ENCODE results near the gene DLGAP1. TPM values are rescaled to one million over a fixed set of nuclear protein-coding genes. Genes with fewer than 3 reads are reported as not detected.

DLGAP1 gene
- total RNA-seq, 2 experiments from 2014 or later, result 0.31 to 0.36 TPM

DNA sequence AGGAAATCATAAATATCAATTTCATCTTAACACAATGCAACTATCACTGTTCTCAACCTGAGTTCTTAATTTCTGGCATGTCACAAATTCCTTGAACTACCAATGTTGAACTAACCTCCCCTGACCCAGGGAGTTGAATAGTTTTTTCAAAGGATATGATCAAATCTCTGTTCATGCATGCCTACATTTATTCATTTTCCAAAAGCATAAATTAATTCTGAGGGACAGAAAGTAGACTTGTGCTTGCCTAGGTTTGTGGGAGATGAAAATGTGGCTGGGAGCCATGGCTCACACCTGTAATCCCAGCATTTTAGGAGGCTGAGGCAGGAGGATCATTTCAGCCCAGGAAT is 829.4 kb downstream of the DLGAP1 start:
- TF ChIP-seq, protein P1, sequence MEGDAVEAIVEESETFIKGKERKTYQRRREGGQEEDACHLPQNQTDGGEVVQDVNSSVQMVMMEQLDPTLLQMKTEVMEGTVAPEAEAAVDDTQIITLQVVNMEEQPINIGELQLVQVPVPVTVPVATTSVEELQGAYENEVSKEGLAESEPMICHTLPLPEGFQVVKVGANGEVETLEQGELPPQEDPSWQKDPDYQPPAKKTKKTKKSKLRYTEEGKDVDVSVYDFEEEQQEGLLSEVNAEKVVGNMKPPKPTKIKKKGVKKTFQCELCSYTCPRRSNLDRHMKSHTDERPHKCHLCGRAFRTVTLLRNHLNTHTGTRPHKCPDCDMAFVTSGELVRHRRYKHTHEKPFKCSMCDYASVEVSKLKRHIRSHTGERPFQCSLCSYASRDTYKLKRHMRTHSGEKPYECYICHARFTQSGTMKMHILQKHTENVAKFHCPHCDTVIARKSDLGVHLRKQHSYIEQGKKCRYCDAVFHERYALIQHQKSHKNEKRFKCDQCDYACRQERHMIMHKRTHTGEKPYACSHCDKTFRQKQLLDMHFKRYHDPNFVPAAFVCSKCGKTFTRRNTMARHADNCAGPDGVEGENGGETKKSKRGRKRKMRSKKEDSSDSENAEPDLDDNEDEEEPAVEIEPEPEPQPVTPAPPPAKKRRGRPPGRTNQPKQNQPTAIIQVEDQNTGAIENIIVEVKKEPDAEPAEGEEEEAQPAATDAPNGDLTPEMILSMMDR (IDR thresholded peaks at IDR 0.05), result no peak
- peaks cover 18% of the 10 kb centered on the region for H3K4me1 ChIP-seq (ENCODE audit: insufficient read depth, low read length)
- Mint-ChIP-seq H3K27me3 (no peaks in the 10 kb centered on the region), H3K27ac (no peak overlapping the region), H3K4me1 (ENCODE audit: low read depth) (peaks cover 13% of the 10 kb centered on the region), H3K36me3 (ENCODE audit: low read depth) (no peaks in the 10 kb centered on the region), H3K4me3 (no peak overlapping the region), H3K9me3 (no peaks in the 10 kb centered on the region)
- intact Hi-C loops (cut with DNase I, micrococcal nuclease), result no loop called here
- H3K36me3 ChIP-seq (ENCODE audit: insufficient read depth, low read length), result no peaks in the 10 kb centered on the region
- ATAC-seq (ENCODE audit: poor library complexity) (no peak), DNase-seq (no peak)
- no peak overlapping the region for H3K27ac ChIP-seq (ENCODE audit: low read depth in 1 of 2, low read length in 2 of 2)
- POLR2A ChIA-PET, result interaction anchor here (2.6 kb wide), 1 partner anchor 32 kb away, joined by 9 read pairs; no protein-coding TSS in a partner anchor
- no peaks in the 10 kb centered on the region for H3K27me3 ChIP-seq (ENCODE audit: control insufficient read depth in 1 of 2, insufficient read depth in 2 of 2, low read length in 2 of 2)
- no peaks in the 10 kb centered on the region for H3K9me3 ChIP-seq (ENCODE audit: control insufficient read depth in 1 of 2, insufficient read depth in 1 of 2, low read length in 2 of 2)
- no peak overlapping the region for H3K4me3 ChIP-seq (ENCODE audit: low read length)
- CTCF ChIA-PET, result interaction anchor here (0.6 to 1.2 kb wide), 2 partner anchors 9 to 20 kb away, joined by 3 read pairs; no protein-coding TSS in a partner anchor

- no peaks in the 10 kb centered on the region for H3K9me3 ChIP-seq (ENCODE audit: control insufficient read depth in 1 of 2, insufficient read depth in 1 of 2, low read length in 2 of 2)
- no peaks in the 10 kb centered on the region for H3K27me3 ChIP-seq (ENCODE audit: control insufficient read depth in 1 of 2, insufficient read depth in 2 of 2, low read length in 2 of 2)
- TF ChIP-seq, protein P1 (IDR thresholded peaks at IDR 0.05), result no peak
- peak; percentile 91 for ATAC-seq (ENCODE audit: poor library complexity)
- DNase-seq, result peak in 13 of 14 experiments; percentile 7 to 85 (median 29)
- POLR2A ChIA-PET, result interaction anchor here (2.6 kb wide), 1 partner anchor 31 kb away, joined by 9 read pairs; no protein-coding TSS in a partner anchor
- no peaks in the 10 kb centered on the region for H3K9me3 Mint-ChIP-seq
- H3K36me3 ChIP-seq (ENCODE audit: insufficient read depth, low read length), result no peaks in the 10 kb centered on the region
- CTCF ChIA-PET, result interaction anchor here (0.6 to 1.2 kb wide), 3 partner anchors 10 to 31 kb away, joined by 3 read pairs; no protein-coding TSS in a partner anchor
- no peak overlapping the region for H3K4me3 ChIP-seq (ENCODE audit: low read length)
- peak overlapping the region; percentile 3 for H3K4me3 Mint-ChIP-seq
- intact Hi-C loops (cut with DNase I, micrococcal nuclease), result no loop called here
- H3K27me3 Mint-ChIP-seq, result no peaks in the 10 kb centered on the region
- peaks cover 13% of the 10 kb centered on the region for H3K4me1 Mint-ChIP-seq (ENCODE audit: low read depth)
- H3K27ac Mint-ChIP-seq, result no peak overlapping the region
- no peak overlapping the region for H3K27ac ChIP-seq (ENCODE audit: low read depth in 1 of 2, low read length in 2 of 2)
- H3K36me3 Mint-ChIP-seq (ENCODE audit: low read depth), result no peaks in the 10 kb centered on the region
- peaks cover 18% of the 10 kb centered on the region for H3K4me1 ChIP-seq (ENCODE audit: insufficient read depth, low read length)
Observed at GRCh38 chr18:3624935-3625741, 830.0 kb downstream of the DLGAP1 start.

GRCh38 chr18:3624546-3624934 is 830.6 kb downstream of the DLGAP1 start:
- Mint-ChIP-seq H3K27me3 (no peaks in the 10 kb centered on the region), H3K4me3 (peak overlapping the region; percentile 3), H3K36me3 (ENCODE audit: low read depth) (no peaks in the 10 kb centered on the region), H3K27ac (no peak overlapping the region), H3K4me1 (ENCODE audit: low read depth) (peaks cover 13% of the 10 kb centered on the region), H3K9me3 (no peaks in the 10 kb centered on the region)
- H3K9me3 ChIP-seq (ENCODE audit: control insufficient read depth in 1 of 2, insufficient read depth in 1 of 2, low read length in 2 of 2), result no peaks in the 10 kb centered on the region
- peaks cover 18% of the 10 kb centered on the region for H3K4me1 ChIP-seq (ENCODE audit: insufficient read depth, low read length)
- no peak for DNase-seq
- no peak overlapping the region for H3K27ac ChIP-seq (ENCODE audit: low read depth in 1 of 2, low read length in 2 of 2)
- CTCF ChIA-PET, result interaction anchor here (1.1 kb wide), 1 partner anchor 31 kb away, joined by 3 read pairs; no protein-coding TSS in a partner anchor
- no peak overlapping the region for H3K4me3 ChIP-seq (ENCODE audit: low read length)
- H3K27me3 ChIP-seq (ENCODE audit: control insufficient read depth in 1 of 2, insufficient read depth in 2 of 2, low read length in 2 of 2), result no peaks in the 10 kb centered on the region
- POLR2A ChIA-PET, result interaction anchor here (2.6 kb wide), 1 partner anchor 30 kb away, joined by 9 read pairs; no protein-coding TSS in a partner anchor
- ATAC-seq (ENCODE audit: poor library complexity), result no peak
- intact Hi-C loops (cut with DNase I, micrococcal nuclease), result no loop called here
- no peaks in the 10 kb centered on the region for H3K36me3 ChIP-seq (ENCODE audit: insufficient read depth, low read length)
- TF ChIP-seq, protein P1 (IDR thresholded peaks at IDR 0.05), result no peak

Measured in CD4-positive, alpha-beta T cell (primary cell).